SK-N-SH (cell line): ENCODE results near the gene SHROOM2. TPM values are rescaled to one million over a fixed set of nuclear protein-coding genes. Genes with fewer than 3 reads are reported as not detected.

Experiments used
- CTCF ChIA-PET: fragments of 300-600, 350-600 bp; formaldehyde crosslinking; extraction: SDS; loops from one replicate; lab custom pipeline; 2021; lab: Yijun Ruan, JAX
- POLR2A ChIA-PET: fragments of 350-600 bp; sonication (Branson Sonifier 250); formaldehyde crosslinking; extraction: SDS; loops from one replicate; lab custom pipeline; 2020; ENCODE audit warnings: antibody characterized with exemption, inconsistent platforms; lab: Yijun Ruan, JAX
- DNase-seq: peaks from one replicate; pipeline ENCODE4 v3.0.0; 2012
- H2AFZ ChIP-seq: fragments of 200-600 bp; sonication (generic); 2 replicates; pipeline ENCODE4 v1.8.1; 2016; ENCODE audit warnings: antibody characterized with exemption, mild to moderate bottlenecking, low read depth
- H3F3A ChIP-seq: fragments of 200-600 bp; sonication (generic); replicated peaks from 2 replicates; pipeline ENCODE3; 2016; ENCODE audit warnings: antibody characterized with exemption, mild to moderate bottlenecking; ENCODE audit not compliant: insufficient read depth
- H3K27ac ChIP-seq, 2 experiments: fragments of 200-500 bp in 1 of 2; fragments of 200-600 bp in 1 of 2; sonication (Bioruptor generic) in 1 of 2; sonication (generic), shearing (Covaris generic) in 1 of 2; 2 replicates each; pipeline versions ENCODE4 v1.5.1 to v1.6.1; 2014 to 2016; ENCODE audit warnings: low read depth in 2 of 2, inconsistent platforms in 1 of 2, low read length in 1 of 2, mild to moderate bottlenecking in 1 of 2, mixed read lengths in 1 of 2
- H3K27me3 ChIP-seq: fragments of 200-600 bp; sonication (generic), shearing (Covaris generic); 2 replicates; pipeline ENCODE4 v1.6.1; 2016; ENCODE audit warnings: mixed run types; ENCODE audit not compliant: insufficient read depth
- H3K36me3 ChIP-seq, 2 experiments: fragments of 200-500 bp in 1 of 2; fragments of 200-600 bp in 1 of 2; sonication (Bioruptor generic) in 1 of 2; sonication (generic) in 1 of 2; replicated peaks in 1 of 2; 2 replicates each; pipeline versions ENCODE3 to v1.5.1; 2014 to 2016; ENCODE audit warnings: low read length in 1 of 2, mild to moderate bottlenecking in 1 of 2; ENCODE audit not compliant: insufficient read depth in 2 of 2, control insufficient read depth in 1 of 2
- H3K4me1 ChIP-seq, 2 experiments: fragments of 200-500 bp in 1 of 2; fragments of 200-600 bp in 1 of 2; sonication (Bioruptor generic) in 1 of 2; sonication (generic), shearing (Covaris generic) in 1 of 2; 2 replicates each; pipeline versions ENCODE4 v1.5.1 to v1.6.1; 2014 to 2016; ENCODE audit warnings: low read depth in 1 of 2, low read length in 1 of 2, mixed run types in 1 of 2; ENCODE audit not compliant: insufficient read depth in 2 of 2, control insufficient read depth in 1 of 2
- H3K4me2 ChIP-seq: fragments of 200-600 bp; sonication (generic), shearing (Covaris generic); 2 replicates; pipeline ENCODE4 v1.6.1; 2017; ENCODE audit warnings: mixed run types
- H3K4me3 ChIP-seq, 2 experiments: fragments of 200-500 bp in 1 of 2; fragments of 200-600 bp in 1 of 2; sonication (Bioruptor generic) in 1 of 2; sonication (generic), shearing (Covaris generic) in 1 of 2; 2 replicates each; pipeline versions ENCODE4 v1.5.1 to v1.8.1; 2014 to 2016; ENCODE audit warnings: low read depth in 2 of 2, inconsistent platforms in 1 of 2, low read length in 1 of 2, mild to moderate bottlenecking in 1 of 2, mixed read lengths in 1 of 2, moderate library complexity in 1 of 2
- H3K79me2 ChIP-seq: fragments of 200-600 bp; sonication (generic); 2 replicates; pipeline ENCODE4 v1.8.1; 2017; ENCODE audit warnings: mild to moderate bottlenecking; ENCODE audit not compliant: insufficient read depth
- H3K9ac ChIP-seq: fragments of 200-600 bp; sonication (generic); 2 replicates; pipeline ENCODE4 v1.6.1; 2017; ENCODE audit warnings: mixed run types
- H3K9me2 ChIP-seq: fragments of 200-600 bp; sonication (generic); 2 replicates; pipeline ENCODE4 v1.6.1; 2017; ENCODE audit warnings: mixed run types
- H3K9me3 ChIP-seq: fragments of 200-600 bp; sonication (generic); 2 replicates; pipeline ENCODE4 v1.6.1; 2017; ENCODE audit warnings: mixed run types, mild to moderate bottlenecking, moderate library complexity
- H4K20me1 ChIP-seq: fragments of 200-600 bp; sonication (generic); 2 replicates; pipeline ENCODE4 v1.6.1; 2017; ENCODE audit warnings: mild to moderate bottlenecking, mixed run types; ENCODE audit not compliant: insufficient read depth
- CHD2 ChIP-seq: fragments of 150-350 bp; IDR thresholded peaks from 2 replicates; pipeline ENCODE4 v1.6.1; 2018; ENCODE audit warnings: low read length; ENCODE audit not compliant: partially characterized antibody
- ELF1 ChIP-seq: IDR thresholded peaks from 2 replicates; pipeline ENCODE4 v1.4.0; 2012
- EP300 ChIP-seq, 2 experiments: IDR thresholded peaks; 2 replicates each; pipeline versions ENCODE4 v1.4.0 to v1.6.1; 2012; ENCODE audit warnings: borderline replicate concordance in 1 of 2, low read depth in 1 of 2, low read length in 1 of 2
- EZH2phosphoT487 ChIP-seq: fragments of 200-600 bp; sonication (generic); IDR thresholded peaks from 2 replicates; pipeline ENCODE4 v1.6.1; 2017; ENCODE audit warnings: low read depth, mixed run types, mild to moderate bottlenecking, antibody characterized with exemption, moderate library complexity, borderline replicate concordance
- FOSL2 ChIP-seq: IDR thresholded peaks from 2 replicates; pipeline ENCODE4 v1.4.0; 2012; ENCODE audit warnings: low read depth, mild to moderate bottlenecking, moderate library complexity, borderline replicate concordance
- FOXM1 ChIP-seq: IDR thresholded peaks from 2 replicates; pipeline ENCODE4 v1.4.0; 2012; ENCODE audit warnings: low read depth, mild to moderate bottlenecking
- GABPA ChIP-seq: IDR thresholded peaks from 2 replicates; pipeline ENCODE4 v1.4.0; 2012; ENCODE audit warnings: low read depth, mild to moderate bottlenecking
- IRF3 ChIP-seq: fragments of 150-350 bp; IDR thresholded peaks from 2 replicates; pipeline ENCODE4 v1.6.1; 2016; ENCODE audit warnings: mild to moderate bottlenecking, low read depth, low read length
- JUND ChIP-seq: IDR thresholded peaks from 2 replicates; pipeline ENCODE4 v1.4.0; 2012
- MAX ChIP-seq: IDR thresholded peaks from 2 replicates; pipeline ENCODE4 v1.4.0; 2012; ENCODE audit warnings: low read depth
- MEF2A ChIP-seq: IDR thresholded peaks from 2 replicates; pipeline ENCODE4 v1.4.0; 2012; ENCODE audit warnings: low read depth, borderline replicate concordance
- NFIC ChIP-seq: IDR thresholded peaks from 2 replicates; pipeline ENCODE4 v1.4.0; 2012; ENCODE audit warnings: borderline replicate concordance
- NRF1 ChIP-seq: IDR thresholded peaks from 2 replicates; pipeline ENCODE4 v1.6.1; 2012; ENCODE audit warnings: low read depth, mild to moderate bottlenecking, low read length
- RAD21 ChIP-seq: IDR thresholded peaks from 2 replicates; pipeline ENCODE4 v1.6.1; 2012; ENCODE audit warnings: mild to moderate bottlenecking, low read length
- RCOR1 ChIP-seq: fragments of 150-350 bp; IDR thresholded peaks from 2 replicates; pipeline ENCODE4 v1.6.1; 2017; ENCODE audit warnings: antibody characterized with exemption, low read length
- RXRA ChIP-seq: IDR thresholded peaks from 2 replicates; pipeline ENCODE4 v1.4.0; 2012; ENCODE audit warnings: low read depth, mild to moderate bottlenecking, borderline replicate concordance
- SIN3A ChIP-seq: IDR thresholded peaks from 2 replicates; pipeline ENCODE4 v1.6.1; 2012; ENCODE audit warnings: low read depth, mild to moderate bottlenecking, low read length, moderate library complexity, borderline replicate concordance
- SMC3 ChIP-seq: IDR thresholded peaks from 2 replicates; pipeline ENCODE4 v1.6.1; 2012; ENCODE audit warnings: low read depth, low read length, improper control_type of control experiment
- TAF1 ChIP-seq: IDR thresholded peaks from 2 replicates; pipeline ENCODE4 v1.6.1; 2012; ENCODE audit warnings: low read depth, mild to moderate bottlenecking, low read length, moderate library complexity, borderline replicate concordance
- YY1 ChIP-seq: IDR thresholded peaks from 2 replicates; pipeline ENCODE4 v1.4.0; 2012; ENCODE audit warnings: low read depth, mild to moderate bottlenecking
- ZBTB33 ChIP-seq: IDR thresholded peaks from 2 replicates; pipeline ENCODE4 v1.4.0; 2012; ENCODE audit warnings: low read depth, borderline replicate concordance
- WGBS: methylation state at CpG from one replicate; pipeline ENCODE4 v1.1.6; 2017; ENCODE audit warnings: low lambda C conversion rate; 5-methylcytosine and 5-hydroxymethylcytosine counted together
- polyA plus RNA-seq, 3 experiments: library from polyadenylated mRNA; depleted of rRNA; stranded (reverse); fragments of >200 nt; gene quantifications; 2 replicates each; pipeline ENCODE4 v1.2.3, GENCODE V29; 2012

The SHROOM2 gene
- polyA plus RNA-seq, 1 of the 3 experiments (the other 2 are of a cell fraction): not detected

- no peak overlapping the region for H3K4me2 ChIP-seq
- H3K36me3 ChIP-seq: no peaks in the 10 kb centered on the region
- CTCF ChIA-PET: no interaction called here
- H3K9me3 ChIP-seq: no peaks in the 10 kb centered on the region
- H3K4me3 ChIP-seq: no peak overlapping the region
- no peak for TF ChIP-seq NRF1
- no peak for TF ChIP-seq ZBTB33
- no peak for TF ChIP-seq SMC3
- no peak for TF ChIP-seq JUND
- TF ChIP-seq RCOR1: no peak
- no peak for TF ChIP-seq FOXM1
- TF ChIP-seq IRF3: no peak
- no peak for TF ChIP-seq EZH2phosphoT487
- no peak for TF ChIP-seq SIN3A
- no peak for TF ChIP-seq YY1
- no peak for TF ChIP-seq GABPA
- TF ChIP-seq MEF2A: no peak
- TF ChIP-seq ELF1: no peak
- no peak for TF ChIP-seq NFIC
- no peak for TF ChIP-seq MAX
- no peak for TF ChIP-seq TAF1
- no peak for TF ChIP-seq RXRA
- no peak for TF ChIP-seq RAD21
- H3K9me2 ChIP-seq: no peaks in the 10 kb centered on the region
- no peaks in the 10 kb centered on the region; a peak in 1 of 4 replicates for H3K4me1 ChIP-seq
- H3K27me3 ChIP-seq: no peaks in the 10 kb centered on the region; the same call in 1 of the 2 replicates
- WGBS: 36% methylated on average over 6 of the region's 6 CpGs
- no peak overlapping the region for H3K9ac ChIP-seq
- no peak overlapping the region for H2AFZ ChIP-seq
- no peaks in the 10 kb centered on the region for H4K20me1 ChIP-seq
- no peak for DNase-seq
- H3K79me2 ChIP-seq: no peaks in the 10 kb centered on the region
- POLR2A ChIA-PET: no interaction called here
- H3K27ac ChIP-seq: no peak overlapping the region
- no peaks in the 10 kb centered on the region for H3F3A ChIP-seq
Measured at GRCh38 chrX:9909254-9909653, 123.0 kb downstream of the SHROOM2 start.

- CTCF ChIA-PET: no interaction called here
- H4K20me1 ChIP-seq: no peaks in the 10 kb centered on the region
- no peaks in the 10 kb centered on the region; a peak in 1 of 4 replicates for H3K4me1 ChIP-seq
- WGBS: 37% methylated on average over 7 of the region's 7 CpGs
- no peaks in the 10 kb centered on the region for H3K9me2 ChIP-seq
- no peaks in the 10 kb centered on the region for H3F3A ChIP-seq
- H2AFZ ChIP-seq: no peak overlapping the region
- no peak overlapping the region for H3K4me3 ChIP-seq
- no peaks in the 10 kb centered on the region for H3K9me3 ChIP-seq
- no peaks in the 10 kb centered on the region; the same call in 1 of the 2 replicates for H3K27me3 ChIP-seq
- no peak for DNase-seq
- POLR2A ChIA-PET: no interaction called here
- no peaks in the 10 kb centered on the region for H3K79me2 ChIP-seq
- H3K4me2 ChIP-seq: no peak overlapping the region
- no peaks in the 10 kb centered on the region for H3K36me3 ChIP-seq
- no peak overlapping the region for H3K27ac ChIP-seq
- H3K9ac ChIP-seq: no peak overlapping the region
- TF ChIP-seq SMC3 (no peak), CHD2 (no peak), EP300 (IDR thresholded peaks at IDR 0.05; ENCODE audit: borderline replicate concordance in 1 of 2, low read depth in 1 of 2, low read length in 1 of 2) (no peak), ZBTB33 (no peak), MAX (no peak), FOSL2 (no peak), FOXM1 (no peak), GABPA (no peak)
Measured at GRCh38 chrX:9911487-9911886, 125.3 kb downstream of the SHROOM2 start.
